Osteocyte (in vitro differentiated cells): ENCODE measurements around the gene DCAF5. TPM values are rescaled to one million over a fixed set of nuclear protein-coding genes. Genes with fewer than 3 reads are reported as not detected.
A peak's percentile ranks its signal among the peaks of the same experiment; 100 is the strongest.

Experiments
- DNase-seq: peaks from one replicate; pipeline ENCODE4 v3.0.0; 2021; ENCODE audit warnings: mixed read lengths; ENCODE audit not compliant: unreplicated experiment; ENCODE audit errors: extremely low spot score
- H3K27ac Mint-ChIP-seq: one replicate; pipeline ENCODE4 v1.8.0; 2021; ENCODE audit warnings: mild to moderate bottlenecking, mixed read lengths; ENCODE audit not compliant: unreplicated experiment
- H3K27me3 Mint-ChIP-seq: one replicate; pipeline ENCODE4 v1.8.0; 2021; ENCODE audit warnings: mixed read lengths; ENCODE audit not compliant: unreplicated experiment
- H3K36me3 Mint-ChIP-seq: one replicate; pipeline ENCODE4 v1.8.0; 2021; ENCODE audit warnings: mixed read lengths; ENCODE audit not compliant: unreplicated experiment
- H3K4me1 Mint-ChIP-seq: one replicate; pipeline ENCODE4 v1.8.0; 2021; ENCODE audit warnings: mixed read lengths; ENCODE audit not compliant: unreplicated experiment
- H3K4me3 Mint-ChIP-seq: one replicate; pipeline ENCODE4 v1.8.0; 2021; ENCODE audit warnings: mild to moderate bottlenecking, moderate library complexity, mixed read lengths; ENCODE audit not compliant: unreplicated experiment
- H3K9me3 Mint-ChIP-seq: one replicate; pipeline ENCODE4 v1.8.0; 2021; ENCODE audit warnings: mixed read lengths; ENCODE audit not compliant: unreplicated experiment
- total RNA-seq: library from RNA; stranded (reverse); gene quantifications from 2 replicates; pipeline ENCODE4 v1.2.1, GENCODE V29; 2021
- TF ChIP-seq, protein P1 (sequence below): fragments of 200-600 bp; sonication (generic); IDR thresholded peaks from 2 replicates; pipeline ENCODE4 v1.5.0; 2021; ENCODE audit warnings: antibody characterized with exemption, mild to moderate bottlenecking, moderate library complexity

DCAF5 gene
- total RNA-seq, 1 donor from 2014 or later: 56.1 TPM

DNA sequence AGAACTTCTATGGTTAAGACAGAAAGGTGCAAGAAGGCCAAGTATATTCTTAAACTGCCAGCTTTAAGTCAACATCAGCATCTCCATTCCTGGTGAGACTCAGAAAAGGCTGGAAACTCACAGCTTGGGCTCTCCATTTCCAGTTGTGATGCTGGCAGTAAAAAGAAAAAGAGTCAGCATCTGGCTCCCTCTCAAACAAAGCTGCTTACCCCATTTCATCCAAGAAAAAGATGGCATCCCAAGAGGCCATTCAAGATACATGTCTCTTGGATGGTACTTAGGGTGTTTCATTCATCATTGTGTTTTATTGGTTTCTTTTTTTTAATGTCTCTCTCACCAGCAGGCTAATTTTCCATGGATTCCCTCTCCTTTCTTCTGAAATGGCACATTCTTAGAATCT is 61.9 kb downstream of the DCAF5 start:
- Mint-ChIP-seq H3K4me1 (peaks cover 78% of the 10 kb centered on the region), H3K9me3 (no peaks in the 10 kb centered on the region), H3K36me3 (peaks cover 15% of the 10 kb centered on the region), H3K27me3 (no peaks in the 10 kb centered on the region), H3K27ac (no peak overlapping the region), H3K4me3 (no peak overlapping the region)
- TF ChIP-seq, protein P1, sequence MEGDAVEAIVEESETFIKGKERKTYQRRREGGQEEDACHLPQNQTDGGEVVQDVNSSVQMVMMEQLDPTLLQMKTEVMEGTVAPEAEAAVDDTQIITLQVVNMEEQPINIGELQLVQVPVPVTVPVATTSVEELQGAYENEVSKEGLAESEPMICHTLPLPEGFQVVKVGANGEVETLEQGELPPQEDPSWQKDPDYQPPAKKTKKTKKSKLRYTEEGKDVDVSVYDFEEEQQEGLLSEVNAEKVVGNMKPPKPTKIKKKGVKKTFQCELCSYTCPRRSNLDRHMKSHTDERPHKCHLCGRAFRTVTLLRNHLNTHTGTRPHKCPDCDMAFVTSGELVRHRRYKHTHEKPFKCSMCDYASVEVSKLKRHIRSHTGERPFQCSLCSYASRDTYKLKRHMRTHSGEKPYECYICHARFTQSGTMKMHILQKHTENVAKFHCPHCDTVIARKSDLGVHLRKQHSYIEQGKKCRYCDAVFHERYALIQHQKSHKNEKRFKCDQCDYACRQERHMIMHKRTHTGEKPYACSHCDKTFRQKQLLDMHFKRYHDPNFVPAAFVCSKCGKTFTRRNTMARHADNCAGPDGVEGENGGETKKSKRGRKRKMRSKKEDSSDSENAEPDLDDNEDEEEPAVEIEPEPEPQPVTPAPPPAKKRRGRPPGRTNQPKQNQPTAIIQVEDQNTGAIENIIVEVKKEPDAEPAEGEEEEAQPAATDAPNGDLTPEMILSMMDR: no peak
- no peak for DNase-seq

DNA sequence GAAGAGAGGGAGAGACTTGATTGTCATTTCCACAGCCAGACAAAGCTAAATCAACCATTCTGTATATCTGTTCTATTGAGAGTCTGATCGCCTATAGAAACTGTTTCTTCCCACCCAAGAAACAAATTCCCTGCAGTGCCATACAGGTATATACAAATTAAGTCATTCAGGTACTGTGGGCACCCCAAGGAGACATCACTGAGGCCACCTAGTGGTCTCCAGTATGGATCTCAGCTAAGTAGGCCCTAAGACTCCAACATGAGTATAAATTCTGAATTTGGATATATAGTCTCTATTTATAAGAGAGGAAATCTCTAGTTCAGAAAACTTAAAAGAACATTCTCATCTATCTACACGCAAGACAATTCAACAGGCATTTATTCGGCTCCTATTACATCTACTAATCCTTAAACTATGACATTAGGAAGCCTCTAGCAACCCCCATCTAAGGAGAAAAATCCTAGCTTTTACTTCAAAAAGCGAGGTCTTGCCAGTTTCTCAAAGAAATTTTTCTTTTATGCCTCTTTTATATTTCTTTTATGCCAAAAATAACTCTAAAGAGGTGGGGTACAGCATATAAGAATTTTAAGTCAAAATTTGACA is 62.6 kb downstream of the DCAF5 start:
- Mint-ChIP-seq H3K27me3 (no peaks in the 10 kb centered on the region), H3K4me3 (no peak overlapping the region), H3K36me3 (peaks cover 19% of the 10 kb centered on the region), H3K9me3 (no peaks in the 10 kb centered on the region), H3K27ac (peak overlapping the region; percentile 59), H3K4me1 (peaks cover 73% of the 10 kb centered on the region)
- TF ChIP-seq, protein P1: peak; percentile 80
- DNase-seq: no peak

DNA sequence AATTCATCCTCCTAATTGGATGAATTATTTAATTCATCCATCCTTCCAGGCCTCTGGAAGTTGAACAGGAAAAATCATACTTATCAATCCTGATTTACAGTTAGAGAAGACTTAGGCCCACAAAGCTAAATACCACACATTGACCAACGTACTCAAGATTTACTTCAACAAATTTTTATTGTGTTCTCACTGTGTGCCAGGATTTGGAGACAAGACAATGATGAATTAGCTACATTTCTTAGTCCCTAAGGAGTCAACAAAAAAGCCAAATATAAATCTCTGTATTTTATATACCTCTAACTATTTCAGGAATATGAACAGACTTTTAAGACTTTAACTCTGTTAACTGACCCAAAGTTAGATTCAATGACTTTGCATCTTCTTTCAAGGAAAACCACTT is 63.9 kb downstream of the DCAF5 start:
- no peak overlapping the region for H3K4me3 Mint-ChIP-seq
- TF ChIP-seq, protein P1: no peak
- peak overlapping the region; percentile 94 for H3K27ac Mint-ChIP-seq
- peaks cover 27% of the 10 kb centered on the region for H3K36me3 Mint-ChIP-seq
- peaks cover 60% of the 10 kb centered on the region for H3K4me1 Mint-ChIP-seq
- no peaks in the 10 kb centered on the region for H3K9me3 Mint-ChIP-seq
- H3K27me3 Mint-ChIP-seq: no peaks in the 10 kb centered on the region
- no peak for DNase-seq

DNA sequence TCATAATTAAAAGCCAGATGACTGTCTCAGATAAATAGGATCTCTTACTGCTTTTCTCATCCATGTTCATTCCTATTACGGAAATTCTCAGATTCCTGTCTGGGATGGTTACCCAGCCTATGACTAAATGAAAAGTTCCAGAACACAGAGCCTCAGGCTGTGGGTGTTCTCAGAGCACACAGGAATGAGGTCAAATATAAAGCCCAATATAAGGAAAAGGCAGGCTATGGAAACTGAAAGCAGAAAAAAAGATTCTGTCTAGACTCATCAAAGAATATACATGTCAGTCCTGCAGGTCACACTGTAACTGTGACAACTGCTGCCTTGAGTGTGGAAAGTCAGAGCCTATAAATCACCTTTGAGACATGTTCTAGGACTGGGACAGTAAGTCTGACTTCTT is 64.3 kb downstream of the DCAF5 start:
- H3K36me3 Mint-ChIP-seq: peaks cover 29% of the 10 kb centered on the region
- TF ChIP-seq, protein P1: no peak
- no peaks in the 10 kb centered on the region for H3K27me3 Mint-ChIP-seq
- no peak overlapping the region for H3K4me3 Mint-ChIP-seq
- DNase-seq: no peak
- H3K4me1 Mint-ChIP-seq: peaks cover 56% of the 10 kb centered on the region
- peak overlapping the region; percentile 94 for H3K27ac Mint-ChIP-seq
- H3K9me3 Mint-ChIP-seq: no peaks in the 10 kb centered on the region

DNA sequence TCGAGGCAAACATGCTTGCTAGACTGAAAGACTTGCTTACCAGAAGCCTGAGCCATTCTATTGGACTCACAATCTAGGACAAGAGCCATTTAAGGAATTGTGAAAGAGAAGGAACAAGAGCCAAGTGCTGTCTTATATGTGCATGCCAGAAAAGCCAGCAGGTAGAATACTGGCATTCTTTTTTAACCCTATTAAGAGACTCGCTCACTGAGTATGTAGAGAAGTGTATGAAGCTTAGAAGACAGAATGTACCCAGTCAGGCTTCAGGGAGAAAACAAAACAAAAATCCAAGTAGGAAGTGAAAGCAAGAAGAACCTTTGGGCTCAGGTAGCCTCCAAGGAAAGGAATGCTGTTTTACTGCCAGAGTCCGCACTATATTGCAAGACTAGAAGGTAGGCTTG is 65.9 kb downstream of the DCAF5 start:
- Mint-ChIP-seq H3K27me3 (no peaks in the 10 kb centered on the region), H3K9me3 (no peaks in the 10 kb centered on the region), H3K4me3 (no peak overlapping the region), H3K36me3 (peaks cover 35% of the 10 kb centered on the region), H3K27ac (peak overlapping the region; percentile 94), H3K4me1 (peaks cover 46% of the 10 kb centered on the region)
- TF ChIP-seq, protein P1: no peak
- DNase-seq: no peak
